Measurements from ENCODE around the gene UBAP1. TPM values are rescaled to one million over a fixed set of nuclear protein-coding genes. Genes with fewer than 3 reads are reported as not detected.
A peak's percentile ranks its signal among the peaks of the same experiment; 100 is the strongest.

UBAP1 gene
- total RNA-seq, 4 donors from 2014 or later = 13.5 to 37.8 (median 31.7) TPM

DNA sequence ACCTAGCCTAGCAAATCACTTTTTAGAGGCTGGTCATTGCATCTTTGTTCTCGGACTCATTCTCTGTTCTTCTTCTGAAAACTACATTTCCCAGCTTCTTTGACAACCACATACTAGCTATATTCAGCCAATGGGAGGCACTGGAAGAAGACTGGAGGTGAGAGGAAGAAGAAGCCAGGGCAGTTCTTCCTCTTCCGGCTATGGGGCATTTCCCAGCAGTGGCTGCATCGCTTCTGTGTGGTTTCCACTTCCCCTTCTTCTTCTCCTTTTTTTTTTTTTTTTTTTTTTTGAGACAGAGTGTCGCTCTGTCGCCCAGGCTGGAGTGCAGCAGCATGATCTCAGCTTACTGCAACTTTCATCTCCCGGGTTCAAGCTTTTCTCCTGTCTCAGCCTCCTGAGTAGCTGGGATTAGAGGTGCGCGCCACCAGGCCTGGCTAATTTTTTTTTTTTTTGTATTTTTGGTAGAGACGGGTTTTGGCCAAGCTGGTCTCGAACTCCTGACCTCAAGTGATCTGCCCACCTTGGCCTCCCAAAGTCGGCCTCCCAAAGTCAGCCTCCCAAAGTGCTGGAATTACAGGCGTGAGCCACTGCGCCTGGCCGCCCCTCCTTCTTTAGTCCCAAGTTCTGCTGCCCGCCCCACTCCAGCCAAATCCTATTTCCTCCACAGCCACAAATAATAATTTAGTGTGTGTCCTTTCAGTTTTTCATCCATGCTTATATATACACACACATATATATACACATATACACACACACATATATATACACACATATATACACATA is 6.9 kb upstream of the UBAP1 start:
- no peak overlapping the region for H3K27ac ChIP-seq
- TF ChIP-seq CTCF (IDR thresholded peaks at IDR 0.05) = no peak
- TF ChIP-seq EP300 (IDR thresholded peaks at IDR 0.05; ENCODE audit: low read depth) = no peak
- no peak for TF ChIP-seq POLR2A (IDR thresholded peaks at IDR 0.05)
- TF ChIP-seq POLR2AphosphoS5 (IDR thresholded peaks at IDR 0.05) = no peak
- in situ Hi-C loops (cut with MboI; ENCODE audit: low pct_ligation_motif_present in 1 of 4, low pct_unique_long_range_greater_than_20kb in 1 of 4, low sequenced_read_pairs in 3 of 4) = no loop called here

DNA sequence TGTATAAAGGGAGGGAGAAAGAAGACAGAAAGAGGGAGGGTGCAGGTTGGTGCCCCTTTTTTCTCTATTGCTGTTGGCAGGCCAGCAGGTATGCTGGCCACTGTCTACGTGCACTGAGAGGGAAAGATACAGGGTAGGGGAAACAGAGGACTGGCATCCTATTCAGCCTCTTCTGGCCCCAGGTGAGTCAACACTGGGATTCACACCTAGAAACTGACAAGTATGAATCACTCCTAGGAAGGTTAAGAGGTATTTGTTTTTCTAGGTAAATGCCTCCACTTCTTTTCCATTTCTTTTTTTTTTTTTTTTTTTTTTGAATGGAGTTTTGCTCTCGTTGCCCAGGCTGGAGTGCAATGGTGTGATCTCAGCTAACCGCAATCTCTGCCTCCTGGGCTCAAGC is 2.8 kb upstream of the UBAP1 start:
- in situ Hi-C loops (cut with MboI; ENCODE audit: low pct_ligation_motif_present in 1 of 4, low pct_unique_long_range_greater_than_20kb in 1 of 4, low sequenced_read_pairs in 3 of 4) = no loop called here
- no peak for TF ChIP-seq POLR2AphosphoS5 (IDR thresholded peaks at IDR 0.05)
- no peak for TF ChIP-seq CTCF (IDR thresholded peaks at IDR 0.05)
- TF ChIP-seq EP300 (IDR thresholded peaks at IDR 0.05; ENCODE audit: low read depth) = no peak
- TF ChIP-seq POLR2A (IDR thresholded peaks at IDR 0.05) = no peak
- Histone ChIP-seq H3K36me3 (no peaks in the 10 kb centered on the region), H3K4me3 (no peak overlapping the region), H3K4me1 (peaks cover 6 to 22% (median 17%) of the 10 kb centered on the region in 4 donors), H3K9me3 (no peaks in the 10 kb centered on the region), H3K27ac (no peak overlapping the region), H3K27me3 (no peaks in the 10 kb centered on the region)
- 58 to 63% methylated on average over 3 of the region's 3 CpGs for WGBS, 2 donors (ENCODE audit: low coverage in 1 of 2)
- intact Hi-C loops (cut with DNase I; ENCODE audit: low total_unique reads) = no loop called here
- DNase-seq = no peak

More for the DNA sequence above, 6.9 kb upstream of the UBAP1 start:
- Histone ChIP-seq H3K4me3 (no peak overlapping the region), H3K27me3 (no peaks in the 10 kb centered on the region), H3K4me1 (peaks cover 0 to 12% (median 9%) of the 10 kb centered on the region in 4 donors), H3K36me3 (no peaks in the 10 kb centered on the region), H3K9me3 (no peaks in the 10 kb centered on the region)
- intact Hi-C loops (cut with DNase I; ENCODE audit: low total_unique reads) = no loop called here
- peak; percentile 32 for DNase-seq
- WGBS, 2 donors (ENCODE audit: low coverage in 1 of 2) = 83 to 88% methylated on average over 9 to 15 of the region's 15 CpGs

DNA sequence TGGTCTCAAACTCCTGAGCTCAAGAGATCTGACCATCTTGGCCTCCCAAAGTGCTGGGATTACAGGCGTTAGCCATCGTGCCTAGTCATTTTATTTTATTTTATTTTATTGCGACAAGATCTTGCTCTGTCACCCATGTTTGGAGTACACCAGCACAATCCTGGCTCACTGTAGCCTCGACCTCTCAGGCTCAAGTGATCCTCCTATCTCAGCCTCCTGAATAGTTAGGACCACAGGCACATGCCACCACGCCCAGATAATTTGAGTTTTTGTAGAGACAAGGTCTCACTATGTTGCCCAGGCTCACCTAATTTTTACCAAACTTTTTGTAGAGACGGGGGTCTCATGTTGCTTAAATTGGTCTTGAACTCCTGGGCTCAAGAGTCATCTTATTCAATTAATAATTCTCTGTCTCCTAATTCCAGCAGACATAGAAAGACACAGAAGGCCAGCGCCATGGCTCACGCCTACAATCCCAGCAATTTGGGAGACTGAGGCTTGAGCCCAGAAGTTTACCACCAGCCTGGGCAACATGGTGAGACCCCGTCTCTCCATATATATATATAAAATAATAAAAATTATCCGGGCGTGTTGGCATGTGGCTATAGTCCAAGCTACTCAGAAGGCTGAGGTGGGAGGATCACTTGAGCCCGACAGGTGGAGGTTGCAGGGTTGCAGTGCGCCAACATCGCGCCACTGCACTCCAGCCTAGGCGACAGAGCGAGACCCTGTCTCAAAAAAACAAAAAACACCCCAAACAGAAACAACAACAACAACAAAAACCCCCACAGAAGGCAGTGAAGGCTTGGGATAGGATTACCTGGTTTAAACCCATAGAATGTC is 1.0 kb upstream of the UBAP1 start:
- intact Hi-C loops (cut with DNase I; ENCODE audit: low total_unique reads) (no loop called here), in situ Hi-C loops (cut with MboI; ENCODE audit: low pct_ligation_motif_present in 1 of 4, low pct_unique_long_range_greater_than_20kb in 1 of 4, low sequenced_read_pairs in 3 of 4) (no loop called here)
- Histone ChIP-seq H3K4me3 (peak overlapping the region; percentile 64 to 88 (median 76)), H3K27ac (peak overlapping the region; percentile 93 to 95 (median 93)), H3K27me3 (no peaks in the 10 kb centered on the region), H3K36me3 (no peaks in the 10 kb centered on the region), H3K9me3 (no peaks in the 10 kb centered on the region), H3K4me1 (peaks cover 6 to 22% (median 18%) of the 10 kb centered on the region in 4 donors)
- TF ChIP-seq POLR2AphosphoS5 (IDR thresholded peaks at IDR 0.05) (no peak), POLR2A (IDR thresholded peaks at IDR 0.05) (no peak), CTCF (IDR thresholded peaks at IDR 0.05) (no peak), EP300 (IDR thresholded peaks at IDR 0.05; ENCODE audit: low read depth) (no peak)
- 53 to 72% methylated on average over 6 to 17 of the region's 17 CpGs for WGBS, 2 donors (ENCODE audit: low coverage in 1 of 2)
- DNase-seq = no peak
